PFSK-1 (cell line): ENCODE results near the gene FAM118A.

ENCODE experiments used
- POLR2AphosphoS5 ChIP-seq: IDR thresholded peaks from 2 replicates; pipeline ENCODE4 v1.6.1; 2012; ENCODE audit warnings: low read depth, mild to moderate bottlenecking, control low read depth, low read length, moderate library complexity
- REST ChIP-seq, 2 experiments: IDR thresholded peaks; 2 replicates each; pipeline versions ENCODE4 v1.6.1 to v1.8.0; 2011 to 2012; ENCODE audit warnings: low read depth in 2 of 2, low read length in 2 of 2, control low read depth in 1 of 2, inconsistent platforms in 1 of 2, mild to moderate bottlenecking in 1 of 2, moderate library complexity in 1 of 2; ENCODE audit not compliant: insufficient read depth in 1 of 2
- SIN3A ChIP-seq: IDR thresholded peaks from 2 replicates; pipeline ENCODE4 v1.6.1; 2012; ENCODE audit warnings: mild to moderate bottlenecking, low read length, moderate library complexity, borderline replicate concordance; ENCODE audit not compliant: insufficient read depth
- TAF1 ChIP-seq: IDR thresholded peaks from 2 replicates; pipeline ENCODE4 v1.6.1; 2012; ENCODE audit warnings: low read length, control low read depth, borderline replicate concordance; ENCODE audit not compliant: insufficient read depth

GRCh38 chr22:45292731-45293442 lies 16.8 kb upstream of the FAM118A start:
- no peak for TF ChIP-seq POLR2AphosphoS5
- no peak for TF ChIP-seq SIN3A
- TF ChIP-seq REST (IDR thresholded peaks at IDR 0.05; ENCODE audit: insufficient read depth in 1 of 2, low read depth in 2 of 2, low read length in 2 of 2) = no peak
- TF ChIP-seq TAF1 = no peak
